ENCODE data around the gene ZFPL1.

Gene ZFPL1

DNA sequence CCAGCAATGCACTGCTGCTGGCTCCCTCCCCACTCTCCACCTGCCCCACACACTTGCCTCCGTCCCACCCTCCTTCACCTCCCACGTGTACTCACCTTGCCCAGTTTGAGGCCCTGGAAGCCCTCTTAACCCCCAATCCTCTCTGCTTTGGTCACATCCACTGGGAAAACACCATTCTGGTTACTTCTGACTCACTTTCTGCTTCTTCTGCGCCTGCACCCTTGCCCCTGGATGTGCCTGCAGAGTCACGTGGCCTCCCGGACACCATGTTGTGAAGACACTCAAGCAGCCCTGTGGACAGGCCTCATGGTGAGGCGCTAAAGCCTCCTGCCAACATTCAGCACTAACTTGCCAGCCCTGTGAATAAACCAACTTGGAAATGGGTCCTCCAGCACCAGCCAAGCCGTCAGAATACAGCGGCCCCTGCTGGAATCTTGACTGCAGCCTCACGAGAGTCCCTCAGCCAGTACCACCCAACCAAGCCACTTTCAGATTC, 23.1 kb upstream of the ZFPL1 start:
- DNase-seq (ENCODE audit: low read depth), result no peak

GRCh38 chr11:65063532-65063931, 20.5 kb upstream of the ZFPL1 start:
- no peak for DNase-seq (ENCODE audit: low read depth)

DNA sequence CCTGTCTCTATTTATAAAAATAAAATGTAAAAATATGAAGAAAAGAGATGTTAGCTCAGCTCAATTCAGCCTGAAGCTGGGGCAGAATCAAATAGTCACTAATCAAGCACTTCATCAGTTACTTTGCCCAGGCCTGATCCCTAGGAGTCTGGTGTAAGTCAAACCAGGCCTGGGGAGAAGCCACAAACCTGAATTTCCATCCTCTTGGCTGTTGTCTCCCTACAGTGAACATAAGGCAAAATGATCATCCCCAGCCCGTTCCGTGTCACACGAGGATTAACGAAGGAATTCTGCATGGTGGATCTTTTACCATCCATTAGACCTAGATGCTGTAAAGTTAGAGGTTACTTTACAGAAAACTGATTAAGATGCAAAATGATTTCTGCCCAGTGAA, 19.2 kb upstream of the ZFPL1 start:
- DNase-seq (ENCODE audit: low read depth), result no peak

- DNase-seq (ENCODE audit: low read depth), result no peak
Measured at GRCh38 chr11:65065851-65066250, 18.2 kb upstream of the ZFPL1 start.

- no peak for DNase-seq (ENCODE audit: low read depth)
Measured at GRCh38 chr11:65066315-65066714, 17.7 kb upstream of the ZFPL1 start.

GRCh38 chr11:65066805-65067291, 17.2 kb upstream of the ZFPL1 start:
- DNase-seq (ENCODE audit: low read depth), result no peak

DNA sequence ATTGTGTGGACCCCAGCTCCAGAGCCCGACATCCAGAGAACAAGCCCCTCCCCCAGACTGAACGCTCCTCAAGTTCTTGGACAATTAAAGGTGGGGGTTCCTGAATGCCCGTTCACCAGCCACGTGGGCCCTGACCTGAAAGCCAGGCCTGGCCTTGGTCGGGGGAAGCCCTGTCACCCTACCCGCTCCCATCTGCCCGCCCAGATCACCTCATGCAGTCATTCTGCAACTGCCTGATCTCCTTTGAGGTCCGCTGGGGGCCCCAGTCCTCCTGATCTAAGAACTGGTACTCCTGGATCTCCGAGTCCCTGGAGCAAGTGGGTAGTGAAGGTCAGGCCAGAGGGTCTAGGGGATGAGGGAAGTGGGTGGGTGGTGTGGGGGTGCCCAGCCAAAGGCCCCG, 16.6 kb upstream of the ZFPL1 start:
- DNase-seq (ENCODE audit: low read depth), result no peak

DNA sequence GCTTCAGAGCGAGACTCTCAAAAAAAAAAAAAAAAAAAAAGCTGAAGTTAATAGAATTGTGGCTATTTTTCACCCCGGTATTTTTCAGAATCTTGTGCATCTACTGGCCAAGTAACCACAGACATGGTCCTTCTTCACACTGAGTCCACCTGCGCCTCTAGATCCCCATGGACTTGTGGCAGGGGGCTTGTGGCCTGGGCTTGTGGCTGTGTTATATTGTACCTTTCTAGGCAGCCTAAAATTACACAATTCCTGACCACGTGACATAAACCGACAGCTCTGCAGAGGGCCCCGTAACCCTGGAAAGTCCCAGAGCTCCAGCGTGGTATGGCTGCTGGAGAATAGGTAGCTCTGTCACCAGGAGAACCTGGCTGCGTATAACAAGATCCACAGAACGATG, 14.8 kb upstream of the ZFPL1 start:
- no peak for DNase-seq (ENCODE audit: low read depth)

DNA sequence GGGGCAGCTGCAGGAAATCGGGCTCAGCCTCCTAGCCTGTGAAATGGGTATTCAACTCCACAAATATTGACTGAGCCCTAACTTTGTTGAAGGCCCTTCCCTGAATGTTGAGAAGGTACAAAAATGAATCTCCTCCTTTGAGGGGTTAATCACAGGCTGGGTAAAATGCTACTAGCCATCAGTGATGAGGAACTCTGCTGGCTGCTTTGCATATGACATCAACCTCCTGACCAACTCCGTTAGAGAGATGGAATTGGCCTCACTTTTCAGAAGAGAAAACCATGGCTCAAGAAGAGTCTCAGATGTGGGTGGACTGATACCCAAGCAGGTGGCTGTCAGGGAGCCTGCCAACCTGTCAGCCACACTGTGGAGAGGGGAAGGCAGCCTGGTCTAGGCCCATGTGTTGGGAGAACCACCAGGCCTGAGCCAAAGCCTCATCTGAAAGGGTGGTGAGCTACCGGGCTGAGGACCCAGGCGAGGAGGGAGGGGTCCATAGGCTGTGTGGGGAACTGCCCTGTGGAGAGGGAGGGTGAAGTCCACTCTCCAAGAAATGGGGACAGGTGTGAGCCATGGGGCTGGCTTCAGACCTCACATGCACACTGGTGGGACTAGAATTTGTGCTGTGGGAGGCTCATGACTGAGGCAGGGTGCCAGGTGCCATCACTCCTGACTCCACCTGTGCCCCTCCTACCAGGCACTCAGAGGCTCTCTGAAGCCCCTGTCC, 12.0 kb upstream of the ZFPL1 start:
- no peak for DNase-seq (ENCODE audit: low read depth)

- DNase-seq (ENCODE audit: low read depth), result no peak
Measured at GRCh38 chr11:65072631-65072966, 11.4 kb upstream of the ZFPL1 start.

DNA sequence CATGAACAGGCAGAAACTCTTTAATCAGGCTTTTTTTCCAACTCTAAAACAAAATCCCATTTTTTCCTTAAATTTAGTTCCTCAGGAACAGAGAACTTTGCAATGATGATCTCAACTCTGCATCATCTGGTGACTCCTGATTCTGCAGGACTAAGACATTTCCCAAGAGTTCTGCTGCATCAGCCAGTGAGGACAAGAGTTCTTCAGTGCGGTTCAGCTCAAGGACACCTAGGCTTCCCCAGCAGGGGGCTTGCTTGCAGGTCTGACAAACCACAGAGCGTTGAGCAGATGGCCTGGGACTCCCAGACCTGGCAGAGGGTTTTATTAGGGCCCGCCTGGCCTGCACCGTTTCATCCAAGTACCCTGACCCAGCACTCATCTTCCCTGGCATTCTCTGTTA, 6.6 kb upstream of the ZFPL1 start:
- DNase-seq (ENCODE audit: low read depth), result no peak

DNA sequence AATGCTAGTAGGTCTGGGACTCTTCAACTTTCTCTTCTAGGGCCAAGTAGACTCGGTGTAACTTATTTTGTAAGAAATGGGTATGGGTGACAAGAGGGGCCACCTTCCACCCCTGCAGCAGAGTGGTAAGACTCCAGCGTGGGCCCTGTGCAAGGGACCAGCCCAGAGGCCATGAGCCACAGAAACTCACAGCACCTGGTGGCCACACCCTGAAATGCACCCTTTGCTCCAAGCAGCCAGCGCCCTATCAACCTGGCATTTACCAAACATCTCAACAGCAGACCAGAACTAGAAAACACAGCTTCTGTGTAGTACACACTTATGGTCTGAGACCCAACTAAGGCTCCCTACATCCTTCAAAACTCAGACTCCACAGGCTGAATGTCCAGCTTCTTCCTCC, 5.9 kb upstream of the ZFPL1 start:
- DNase-seq (ENCODE audit: low read depth), result peak; percentile 55

- no peak for DNase-seq (ENCODE audit: low read depth)
Measured at GRCh38 chr11:65078786-65079342, 5.2 kb upstream of the ZFPL1 start.

- DNase-seq (ENCODE audit: low read depth), result no peak
Measured at GRCh38 chr11:65083134-65083833, 738 bp upstream of the ZFPL1 start.

GRCh38 chr11:65084598-65085375, 765 bp downstream of the ZFPL1 start:
- DNase-seq (ENCODE audit: low read depth), result no peak

- no peak for DNase-seq (ENCODE audit: low read depth)
Measured at GRCh38 chr11:65085446-65085845, 1.4 kb downstream of the ZFPL1 start.

GRCh38 chr11:65086809-65087208, 2.8 kb downstream of the ZFPL1 start:
- DNase-seq (ENCODE audit: low read depth), result no peak

- DNase-seq (ENCODE audit: low read depth), result no peak
Measured at GRCh38 chr11:65087216-65087615, 3.2 kb downstream of the ZFPL1 start.

GRCh38 chr11:65087827-65088226, 3.8 kb downstream of the ZFPL1 start:
- no peak for DNase-seq (ENCODE audit: low read depth)

GRCh38 chr11:65089621-65090020, 5.6 kb downstream of the ZFPL1 start:
- DNase-seq (ENCODE audit: low read depth), result no peak

DNA sequence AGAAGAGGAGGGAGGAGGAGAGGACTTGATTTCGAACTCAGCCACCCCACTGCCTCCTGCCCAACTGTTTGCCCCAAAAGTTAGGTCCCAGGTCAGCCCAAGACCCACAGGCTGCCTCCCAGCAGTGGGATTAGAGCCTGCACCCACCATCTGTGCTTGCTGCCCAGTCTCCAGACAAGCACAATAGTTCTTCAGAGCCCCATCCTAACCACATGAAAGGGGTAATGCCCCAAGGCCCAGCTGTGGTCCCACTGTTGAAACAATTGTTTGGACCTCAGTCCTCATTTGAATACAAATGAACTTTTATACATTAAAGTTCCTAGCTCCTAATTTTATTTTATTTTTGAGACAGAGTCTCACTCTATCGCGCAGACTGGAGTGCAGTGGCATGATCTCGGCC, 6.6 kb downstream of the ZFPL1 start:
- DNase-seq (ENCODE audit: low read depth), result no peak

- DNase-seq (ENCODE audit: low read depth), result no peak
Measured at GRCh38 chr11:65095427-65095826, 11.4 kb downstream of the ZFPL1 start.
